Breast epithelium (tissue), 4 donors: ENCODE measurements around the gene ADCY7. TPM values are rescaled to one million over a fixed set of nuclear protein-coding genes. Genes with fewer than 3 reads are reported as not detected.

ENCODE experiments used
- DNase-seq, 2 donors: peaks; one replicate each; pipeline ENCODE4 v3.0.0-alpha.2; 2019; ENCODE audit warnings: low spot score in 2 of 2
- H3K27ac ChIP-seq, 2 donors: fragments of 200-600 bp; sonication (generic) in 1 of 2; one replicate each; pipeline ENCODE4 v1.5.1; 2016 to 2019; ENCODE audit warnings: mild to moderate bottlenecking in 1 of 2
- H3K27me3 ChIP-seq, 2 donors: fragments of 200-600 bp; sonication (generic) in 1 of 2; one replicate each; pipeline versions ENCODE4 v1.5.1 to v1.6.0; 2017 to 2019; ENCODE audit warnings: control low read depth in 1 of 2, mild to moderate bottlenecking in 1 of 2
- H3K36me3 ChIP-seq: fragments of 200-600 bp; one replicate; pipeline ENCODE4 v1.5.1; 2019
- H3K4me1 ChIP-seq, 2 donors: fragments of 200-600 bp; sonication (generic); one replicate each; pipeline ENCODE4 v1.5.1; 2016 to 2019; ENCODE audit warnings: control low read depth in 1 of 2
- H3K4me3 ChIP-seq, 3 donors: fragments of 200-600 bp; sonication (generic); 1 replicate in 2 of 3; 2 replicates in 1 of 3; pipeline ENCODE4 v1.5.1; 2016 to 2019; ENCODE audit warnings: mild to moderate bottlenecking in 3 of 3, moderate library complexity in 2 of 3
- H3K9me3 ChIP-seq, 2 donors: fragments of 200-600 bp; sonication (generic) in 1 of 2; one replicate each; pipeline ENCODE4 v1.5.1; 2016 to 2019; ENCODE audit warnings: control low read depth in 1 of 2
- POLR2A ChIP-seq: fragments of 450-650 bp; IDR thresholded peaks from one replicate; pipeline ENCODE4 v1.6.1; 2016; ENCODE audit warnings: antibody characterized with exemption, mild to moderate bottlenecking, moderate library complexity
- POLR2AphosphoS5 ChIP-seq, 3 donors: sonication (generic); formaldehyde crosslinking; IDR thresholded peaks; one replicate each; pipeline ENCODE4 v1.6.1; 2017; ENCODE audit warnings: antibody characterized with exemption in 3 of 3
- intact Hi-C: fragments of 100-400 bp; cut with DNase I; formaldehyde crosslinking; loops from one replicate; pipeline ENCODE4 v1.15.1; 2023; ENCODE audit warnings: low total_unique reads
- total RNA-seq, 3 donors: library from RNA; depleted of rRNA; stranded (reverse); fragments of >200 nt; gene quantifications; one replicate each; pipeline ENCODE4 v1.1.0, GENCODE V29; 2016
- TF ChIP-seq, protein P1 (sequence below), 3 donors: fragments of 450-650 bp; IDR thresholded peaks; one replicate each; pipeline ENCODE4 v1.5.1; 2016 to 2017; ENCODE audit warnings: antibody characterized with exemption in 3 of 3, mild to moderate bottlenecking in 3 of 3, moderate library complexity in 3 of 3

Gene ADCY7
- total RNA-seq, 3 donors from 2014 or later: 6.2 to 30.7 (median 10.2) TPM

- intact Hi-C loops: no loop called here
- TF ChIP-seq, protein P1, sequence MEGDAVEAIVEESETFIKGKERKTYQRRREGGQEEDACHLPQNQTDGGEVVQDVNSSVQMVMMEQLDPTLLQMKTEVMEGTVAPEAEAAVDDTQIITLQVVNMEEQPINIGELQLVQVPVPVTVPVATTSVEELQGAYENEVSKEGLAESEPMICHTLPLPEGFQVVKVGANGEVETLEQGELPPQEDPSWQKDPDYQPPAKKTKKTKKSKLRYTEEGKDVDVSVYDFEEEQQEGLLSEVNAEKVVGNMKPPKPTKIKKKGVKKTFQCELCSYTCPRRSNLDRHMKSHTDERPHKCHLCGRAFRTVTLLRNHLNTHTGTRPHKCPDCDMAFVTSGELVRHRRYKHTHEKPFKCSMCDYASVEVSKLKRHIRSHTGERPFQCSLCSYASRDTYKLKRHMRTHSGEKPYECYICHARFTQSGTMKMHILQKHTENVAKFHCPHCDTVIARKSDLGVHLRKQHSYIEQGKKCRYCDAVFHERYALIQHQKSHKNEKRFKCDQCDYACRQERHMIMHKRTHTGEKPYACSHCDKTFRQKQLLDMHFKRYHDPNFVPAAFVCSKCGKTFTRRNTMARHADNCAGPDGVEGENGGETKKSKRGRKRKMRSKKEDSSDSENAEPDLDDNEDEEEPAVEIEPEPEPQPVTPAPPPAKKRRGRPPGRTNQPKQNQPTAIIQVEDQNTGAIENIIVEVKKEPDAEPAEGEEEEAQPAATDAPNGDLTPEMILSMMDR (IDR thresholded peaks at IDR 0.05): no peak
- no peak for TF ChIP-seq POLR2AphosphoS5 (IDR thresholded peaks at IDR 0.05)
- TF ChIP-seq POLR2A: no peak
- Histone ChIP-seq H3K4me3 (no peak overlapping the region), H3K9me3 (no peaks in the 10 kb centered on the region), H3K27me3 (no peaks in the 10 kb centered on the region), H3K4me1 (peaks cover 0 to 10% of the 10 kb centered on the region in 2 donors), H3K36me3 (no peaks in the 10 kb centered on the region), H3K27ac (peak overlapping the region in 1 of 2 donors; percentile 37)
- no peak for DNase-seq
Measured at GRCh38 chr16:50360033-50360778, 93.9 kb downstream of the ADCY7 start.

DNA sequence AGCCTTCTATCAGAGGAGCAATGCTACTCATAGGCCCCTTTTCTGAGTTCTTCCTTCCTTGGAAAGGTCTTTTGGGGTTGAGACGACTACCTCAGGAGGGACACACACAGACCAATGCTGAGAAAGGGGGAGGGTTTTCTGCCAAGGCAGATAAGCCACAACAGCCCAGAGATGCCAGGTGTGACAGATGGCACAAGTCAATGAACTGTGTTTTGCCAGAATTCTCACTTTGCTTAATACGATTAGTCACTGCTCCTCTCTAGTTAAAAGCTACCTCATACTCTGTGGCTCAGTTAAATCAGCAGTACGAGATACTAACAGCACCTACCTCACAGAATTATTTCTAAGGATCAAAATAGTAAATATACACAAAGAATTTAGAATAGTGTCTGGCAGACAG is 94.4 kb downstream of the ADCY7 start:
- TF ChIP-seq POLR2A (no peak), POLR2AphosphoS5 (IDR thresholded peaks at IDR 0.05) (no peak)
- TF ChIP-seq, protein P1 (IDR thresholded peaks at IDR 0.05): no peak
- no peak overlapping the region for H3K4me3 ChIP-seq
- DNase-seq: no peak
- intact Hi-C loops: no loop called here
- H3K4me1 ChIP-seq: peaks cover 0 to 10% of the 10 kb centered on the region in 2 donors
- no peaks in the 10 kb centered on the region for H3K27me3 ChIP-seq
- peak overlapping the region in 1 of 2 donors; percentile 37 for H3K27ac ChIP-seq
- H3K9me3 ChIP-seq: no peaks in the 10 kb centered on the region
- no peaks in the 10 kb centered on the region for H3K36me3 ChIP-seq

GRCh38 chr16:50363656-50364055 is 97.3 kb downstream of the ADCY7 start:
- intact Hi-C loops: no loop called here
- no peaks in the 10 kb centered on the region for H3K36me3 ChIP-seq

GRCh38 chr16:50365791-50366575 is 99.6 kb downstream of the ADCY7 start:
- Histone ChIP-seq H3K36me3 (no peaks in the 10 kb centered on the region), H3K9me3 (no peaks in the 10 kb centered on the region), H3K4me1 (peaks cover 0 to 10% of the 10 kb centered on the region in 2 donors), H3K27ac (no peak overlapping the region), H3K4me3 (no peak overlapping the region), H3K27me3 (no peaks in the 10 kb centered on the region)
- intact Hi-C loops: no loop called here
- TF ChIP-seq POLR2AphosphoS5 (IDR thresholded peaks at IDR 0.05) (no peak), POLR2A (no peak)
- no peak for DNase-seq

More at GRCh38 chr16:50363656-50364055, 97.3 kb downstream of the ADCY7 start:
- Histone ChIP-seq H3K4me1 (peaks cover 0 to 20% of the 10 kb centered on the region in 2 donors), H3K27ac (no peak overlapping the region), H3K9me3 (no peaks in the 10 kb centered on the region), H3K27me3 (no peaks in the 10 kb centered on the region), H3K4me3 (no peak overlapping the region)
- no peak for TF ChIP-seq POLR2A
- TF ChIP-seq, protein P1 (IDR thresholded peaks at IDR 0.05): no peak
- no peak for TF ChIP-seq POLR2AphosphoS5 (IDR thresholded peaks at IDR 0.05)
- DNase-seq: no peak

Other genes with a start within 250 kb of the ADCY7 start
- 10 to 100 TPM; 16.5 to 20.8 (median 17.4) TPM for gene CNEP1R1, start 241.3 kb upstream of the ADCY7 start, total RNA-seq
- gene HEATR3, start 200.6 kb upstream of the ADCY7 start, total RNA-seq: 10 to 100 TPM; 16.6 to 31.1 (median 18.4) TPM
- 10 to 100 TPM; 13.4 to 16.4 (median 13.6) TPM for gene TENT4B, start 113.2 kb upstream of the ADCY7 start, total RNA-seq
- 10 to 100 TPM; 42.0 to 53.9 (median 43.0) TPM for gene BRD7, start 102.4 kb downstream of the ADCY7 start, total RNA-seq